Embryonic facial prominence (tissue), 1 donor: ENCODE data around the gene MEG3.
A peak's percentile ranks its signal among the peaks of the same experiment; 100 is the strongest.

Source experiments
- DNase-seq: peaks from one replicate; pipeline ENCODE4 v3.0.0-alpha.2; 2016; ENCODE audit errors: extremely low spot score

MEG3 gene

GRCh38 chr14:100895411-100895810 lies 69.5 kb downstream of the MEG3 start:
- DNase-seq, result no peak

GRCh38 chr14:100896369-100897060 lies 70.6 kb downstream of the MEG3 start:
- DNase-seq, result no peak

GRCh38 chr14:100898465-100898864 lies 72.5 kb downstream of the MEG3 start:
- DNase-seq, result no peak

GRCh38 chr14:100898935-100899883 lies 73.3 kb downstream of the MEG3 start:
- DNase-seq, result no peak

GRCh38 chr14:100899884-100900771 lies 74.2 kb downstream of the MEG3 start:
- DNase-seq, result no peak

- DNase-seq, result no peak
Measured at GRCh38 chr14:100900837-100901390, 75.0 kb downstream of the MEG3 start.

GRCh38 chr14:100901391-100902183 lies 75.7 kb downstream of the MEG3 start:
- DNase-seq, result no peak

GRCh38 chr14:100902295-100903133 lies 76.6 kb downstream of the MEG3 start:
- DNase-seq, result peak; percentile 37

GRCh38 chr14:100903134-100903468 lies 77.2 kb downstream of the MEG3 start:
- DNase-seq, result no peak

GRCh38 chr14:100903672-100904185 lies 77.8 kb downstream of the MEG3 start, which contains the start of gene RTL1:
TSS of gene RTL1 (minus strand) at chr14:100903722. CDS start at chr14:100884788, 18,934 bp downstream.
- no peak for DNase-seq

GRCh38 chr14:100904307-100905087 lies 78.6 kb downstream of the MEG3 start:
- DNase-seq, result peak; percentile 41

GRCh38 chr14:100905166-100905565 lies 79.2 kb downstream of the MEG3 start:
- DNase-seq, result no peak

- no peak for DNase-seq
Measured at GRCh38 chr14:100906420-100906819, 80.5 kb downstream of the MEG3 start.

- DNase-seq, result no peak
Measured at GRCh38 chr14:100907240-100907639, 81.3 kb downstream of the MEG3 start.

GRCh38 chr14:100909439-100909838 lies 83.5 kb downstream of the MEG3 start:
- no peak for DNase-seq
